K562 treated with DMSO at 1 percent for 4 hours (cell line): ENCODE results near the gene TCF15. TPM values are rescaled to one million over a fixed set of nuclear protein-coding genes. Genes with fewer than 3 reads are reported as not detected.

Source experiments
- total RNA-seq: library from RNA; unstranded; fragments of 300-600 nt; gene quantifications from 2 replicates; pipeline ENCODE4 v1.2.3, GENCODE V29; 2022; ENCODE audit not compliant: insufficient read depth

TCF15 gene, protein sequence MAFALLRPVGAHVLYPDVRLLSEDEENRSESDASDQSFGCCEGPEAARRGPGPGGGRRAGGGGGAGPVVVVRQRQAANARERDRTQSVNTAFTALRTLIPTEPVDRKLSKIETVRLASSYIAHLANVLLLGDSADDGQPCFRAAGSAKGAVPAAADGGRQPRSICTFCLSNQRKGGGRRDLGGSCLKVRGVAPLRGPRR
- total RNA-seq: 4.8 and 5.8 TPM in 2 replicates

DNA sequence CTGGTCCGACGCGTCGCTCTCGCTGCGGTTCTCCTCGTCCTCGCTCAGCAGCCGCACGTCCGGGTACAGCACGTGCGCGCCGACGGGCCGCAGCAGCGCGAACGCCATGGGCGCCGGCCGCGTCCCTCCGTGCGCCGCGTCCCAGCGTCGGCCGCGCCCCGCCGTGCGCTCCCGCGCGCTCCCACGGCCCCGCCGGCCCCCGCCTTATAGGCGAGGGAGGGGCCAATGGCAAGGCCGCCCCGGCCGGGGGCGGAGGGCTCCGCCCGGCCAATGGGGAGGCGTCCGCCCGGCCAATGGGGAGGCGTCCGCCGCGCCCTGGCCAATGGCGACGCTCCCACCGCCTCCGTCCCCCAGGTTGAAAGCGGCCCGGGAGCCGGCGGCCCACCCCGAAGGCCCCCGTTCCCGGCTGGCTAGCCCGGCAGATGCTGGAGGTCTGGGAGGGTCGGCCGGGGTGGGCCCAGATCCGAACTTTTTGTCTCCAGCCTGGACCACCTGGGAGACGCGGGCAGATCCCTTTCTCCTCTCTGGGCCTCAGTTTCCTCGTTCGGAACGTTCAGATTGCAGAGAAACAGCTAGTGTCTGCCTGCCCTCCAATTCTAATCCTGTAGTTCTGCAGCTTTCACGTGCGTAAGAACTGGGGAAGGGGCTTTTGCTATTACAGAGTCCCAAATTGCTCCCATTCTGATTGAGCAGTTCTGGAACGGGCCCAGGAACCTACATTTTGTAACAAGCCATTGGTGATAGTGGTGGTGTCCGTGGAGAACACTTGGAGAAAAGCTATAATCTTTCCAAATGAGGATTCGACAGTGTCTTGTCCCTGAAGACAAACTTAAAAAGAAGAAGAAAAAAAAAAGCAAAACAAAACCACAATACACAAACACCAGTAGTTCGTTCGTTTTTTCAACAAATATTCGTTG, at the start of gene TCF15:
TSS of gene TCF15 (minus strand) at position 180 of the 917 bp plus-strand sequence. CDS start at position 108, 72 bp downstream.

DNA sequence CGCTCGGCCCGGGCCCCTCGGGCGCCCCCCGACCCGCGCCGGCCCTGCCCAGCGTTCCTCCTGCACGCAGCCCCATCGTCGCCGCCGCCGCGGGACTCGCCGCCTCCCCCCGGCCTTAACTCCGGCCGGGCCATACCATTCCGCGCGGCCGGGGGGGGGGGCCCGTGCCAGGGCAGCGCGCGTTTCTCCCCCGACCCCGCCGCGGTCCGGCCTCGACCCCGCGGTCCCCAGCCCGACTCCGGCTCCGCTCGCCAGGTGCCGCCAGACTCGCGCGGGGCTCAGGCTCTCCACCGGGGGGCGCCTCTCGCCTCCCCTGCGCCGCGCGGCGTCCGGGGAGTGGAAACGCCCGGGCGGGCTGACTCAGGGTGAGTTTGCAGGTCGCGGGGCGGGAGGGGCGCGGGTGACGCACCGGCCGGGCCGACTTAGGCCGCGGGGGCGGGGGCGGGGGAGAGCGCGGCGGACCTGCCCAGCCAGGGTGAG, 43.0 kb upstream of the TCF15 start, which contains the start of gene SRXN1:
TSS of gene SRXN1 (minus strand) at position 91 of the 480 bp plus-strand sequence. CDS start at position 76, 15 bp downstream.

Other genes starting within 250 kb of the TCF15 start
- 210 and 297 TPM in 2 replicates for gene TRIB3, start 229.5 kb downstream of the TCF15 start, total RNA-seq
- gene RBCK1, start 202.0 kb downstream of the TCF15 start, total RNA-seq: 117 and 170 TPM in 2 replicates
- gene TBC1D20, start 147.8 kb downstream of the TCF15 start, total RNA-seq: 23.7 and 26.5 TPM in 2 replicates
- gene CSNK2A1, start 66.5 kb downstream of the TCF15 start, total RNA-seq: 35.8 and 41.9 TPM in 2 replicates
- gene SRXN1, start 42.9 kb upstream of the TCF15 start, total RNA-seq: 7.3 and 11.5 TPM in 2 replicates
- gene SCRT2, start 65.5 kb upstream of the TCF15 start, total RNA-seq: not detected in 2 replicates
- 0.18 TPM in 1 of 2 replicates, not detected in the other for gene SLC52A3, start 158.2 kb upstream of the TCF15 start, total RNA-seq
- gene FAM110A, start 223.4 kb upstream of the TCF15 start, total RNA-seq: 10.2 and 18.7 TPM in 2 replicates